SK-N-SH (cell line): ENCODE data around the gene RUFY2. TPM values are rescaled to one million over a fixed set of nuclear protein-coding genes. Genes with fewer than 3 reads are reported as not detected.

ENCODE experiments used
- CTCF ChIA-PET: fragments of 300-600, 350-600 bp; formaldehyde crosslinking; extraction: SDS; loops from one replicate; lab custom pipeline; 2021; lab: Yijun Ruan, JAX
- POLR2A ChIA-PET: fragments of 350-600 bp; sonication (Branson Sonifier 250); formaldehyde crosslinking; extraction: SDS; loops from one replicate; lab custom pipeline; 2020; ENCODE audit warnings: antibody characterized with exemption, inconsistent platforms; lab: Yijun Ruan, JAX
- DNase-seq: peaks from one replicate; pipeline ENCODE4 v3.0.0; 2012
- H2AFZ ChIP-seq: fragments of 200-600 bp; sonication (generic); 2 replicates; pipeline ENCODE4 v1.8.1; 2016; ENCODE audit warnings: antibody characterized with exemption, mild to moderate bottlenecking, low read depth
- H3F3A ChIP-seq: fragments of 200-600 bp; sonication (generic); replicated peaks from 2 replicates; pipeline ENCODE3; 2016; ENCODE audit warnings: antibody characterized with exemption, mild to moderate bottlenecking; ENCODE audit not compliant: insufficient read depth
- H3K27ac ChIP-seq, 2 experiments: fragments of 200-500 bp in 1 of 2; fragments of 200-600 bp in 1 of 2; sonication (Bioruptor generic) in 1 of 2; sonication (generic), shearing (Covaris generic) in 1 of 2; 2 replicates each; pipeline versions ENCODE4 v1.5.1 to v1.6.1; 2014 to 2016; ENCODE audit warnings: low read depth in 2 of 2, inconsistent platforms in 1 of 2, low read length in 1 of 2, mild to moderate bottlenecking in 1 of 2, mixed read lengths in 1 of 2
- H3K27me3 ChIP-seq: fragments of 200-600 bp; sonication (generic), shearing (Covaris generic); 2 replicates; pipeline ENCODE4 v1.6.1; 2016; ENCODE audit warnings: mixed run types; ENCODE audit not compliant: insufficient read depth
- H3K36me3 ChIP-seq, 2 experiments: fragments of 200-500 bp in 1 of 2; fragments of 200-600 bp in 1 of 2; sonication (Bioruptor generic) in 1 of 2; sonication (generic) in 1 of 2; replicated peaks in 1 of 2; 2 replicates each; pipeline versions ENCODE3 to v1.5.1; 2014 to 2016; ENCODE audit warnings: low read length in 1 of 2, mild to moderate bottlenecking in 1 of 2; ENCODE audit not compliant: insufficient read depth in 2 of 2, control insufficient read depth in 1 of 2
- H3K4me1 ChIP-seq, 2 experiments: fragments of 200-500 bp in 1 of 2; fragments of 200-600 bp in 1 of 2; sonication (Bioruptor generic) in 1 of 2; sonication (generic), shearing (Covaris generic) in 1 of 2; 2 replicates each; pipeline versions ENCODE4 v1.5.1 to v1.6.1; 2014 to 2016; ENCODE audit warnings: low read depth in 1 of 2, low read length in 1 of 2, mixed run types in 1 of 2; ENCODE audit not compliant: insufficient read depth in 2 of 2, control insufficient read depth in 1 of 2
- H3K4me2 ChIP-seq: fragments of 200-600 bp; sonication (generic), shearing (Covaris generic); 2 replicates; pipeline ENCODE4 v1.6.1; 2017; ENCODE audit warnings: mixed run types
- H3K4me3 ChIP-seq, 2 experiments: fragments of 200-500 bp in 1 of 2; fragments of 200-600 bp in 1 of 2; sonication (Bioruptor generic) in 1 of 2; sonication (generic), shearing (Covaris generic) in 1 of 2; 2 replicates each; pipeline versions ENCODE4 v1.5.1 to v1.8.1; 2014 to 2016; ENCODE audit warnings: low read depth in 2 of 2, inconsistent platforms in 1 of 2, low read length in 1 of 2, mild to moderate bottlenecking in 1 of 2, mixed read lengths in 1 of 2, moderate library complexity in 1 of 2
- H3K79me2 ChIP-seq: fragments of 200-600 bp; sonication (generic); 2 replicates; pipeline ENCODE4 v1.8.1; 2017; ENCODE audit warnings: mild to moderate bottlenecking; ENCODE audit not compliant: insufficient read depth
- H3K9ac ChIP-seq: fragments of 200-600 bp; sonication (generic); 2 replicates; pipeline ENCODE4 v1.6.1; 2017; ENCODE audit warnings: mixed run types
- H3K9me2 ChIP-seq: fragments of 200-600 bp; sonication (generic); 2 replicates; pipeline ENCODE4 v1.6.1; 2017; ENCODE audit warnings: mixed run types
- H3K9me3 ChIP-seq: fragments of 200-600 bp; sonication (generic); 2 replicates; pipeline ENCODE4 v1.6.1; 2017; ENCODE audit warnings: mixed run types, mild to moderate bottlenecking, moderate library complexity
- H4K20me1 ChIP-seq: fragments of 200-600 bp; sonication (generic); 2 replicates; pipeline ENCODE4 v1.6.1; 2017; ENCODE audit warnings: mild to moderate bottlenecking, mixed run types; ENCODE audit not compliant: insufficient read depth
- FOXJ3 ChIP-seq: sonication (generic); formaldehyde crosslinking; IDR thresholded peaks from 2 replicates; pipeline ENCODE4 v1.5.1; 2020; ENCODE audit warnings: mild to moderate bottlenecking, missing genetic modification reagents
- RCOR1 ChIP-seq: fragments of 150-350 bp; IDR thresholded peaks from 2 replicates; pipeline ENCODE4 v1.6.1; 2017; ENCODE audit warnings: antibody characterized with exemption, low read length
- TCF12 ChIP-seq: IDR thresholded peaks from 2 replicates; pipeline ENCODE4 v1.4.0; 2012
- WGBS: methylation state at CpG from one replicate; pipeline ENCODE4 v1.1.6; 2017; ENCODE audit warnings: low lambda C conversion rate; 5-methylcytosine and 5-hydroxymethylcytosine counted together
- polyA plus RNA-seq, 3 experiments: library from polyadenylated mRNA; depleted of rRNA; stranded (reverse); fragments of >200 nt; gene quantifications; 2 replicates each; pipeline ENCODE4 v1.2.3, GENCODE V29; 2012

RUFY2 gene
- polyA plus RNA-seq, 1 of the 3 experiments (the other 2 are of a cell fraction) = 6.2 TPM

DNA sequence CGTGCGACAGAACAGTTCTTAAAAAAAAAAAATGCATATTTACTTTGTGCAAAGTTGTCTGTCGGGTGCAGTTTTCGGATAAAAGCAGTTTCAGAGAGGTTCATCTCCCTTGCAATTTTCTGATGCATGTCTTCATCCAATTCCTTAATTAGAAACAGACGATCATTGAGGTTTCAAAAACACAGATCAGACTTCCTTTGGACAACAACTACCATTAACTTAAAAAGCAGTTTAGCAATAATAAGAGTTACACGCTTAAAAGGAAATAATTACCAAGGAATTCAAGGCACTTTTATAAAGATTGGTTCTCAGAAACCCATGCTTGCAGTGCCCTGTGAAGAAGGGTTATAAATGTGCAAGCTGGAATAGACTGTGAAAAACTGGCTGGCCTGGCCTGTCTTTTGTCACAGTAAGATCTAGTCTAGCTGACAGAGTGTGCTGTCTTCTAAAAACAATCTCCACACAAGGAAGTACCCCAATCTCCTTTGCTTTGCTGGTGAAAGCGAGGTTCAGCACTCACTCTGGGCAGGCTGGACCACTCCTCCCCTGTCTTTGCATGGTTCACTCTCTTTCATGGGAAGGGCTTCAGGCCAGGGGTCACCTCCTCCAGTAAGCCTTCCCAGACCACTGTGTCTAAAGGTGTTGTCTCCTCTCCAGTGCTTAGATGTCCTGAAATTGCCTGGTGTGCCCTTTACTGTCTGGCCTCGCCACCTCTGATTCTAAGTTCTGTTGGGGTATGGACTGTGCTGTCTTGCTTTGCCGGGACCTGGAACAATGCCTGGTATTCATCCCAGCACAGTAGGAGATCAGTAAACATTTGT lies 110.0 kb downstream of the RUFY2 start:
- DNase-seq = peak; percentile 12
- Histone ChIP-seq H2AFZ (no peak overlapping the region), H3K9me2 (no peaks in the 10 kb centered on the region)

More for the DNA sequence above, 110.0 kb downstream of the RUFY2 start:
- peaks cover 7 to 17% of the 10 kb centered on the region in 2 experiments; a peak in 2 of 4 replicates for H3K4me1 ChIP-seq
- no peak overlapping the region for H3K9ac ChIP-seq
- no peaks in the 10 kb centered on the region for H3K27me3 ChIP-seq
- H3K4me3 ChIP-seq = no peak overlapping the region
- CTCF ChIA-PET = interaction anchor here (1.4 kb wide), 1 partner anchor 85 kb away, joined by 4 read pairs; no protein-coding TSS in a partner anchor
- H3K27ac ChIP-seq = peak overlapping the region in 1 of 2 experiments; percentile 35; a peak in 2 of 4 replicates
- POLR2A ChIA-PET = no interaction called here
- H3K36me3 ChIP-seq = no peaks in the 10 kb centered on the region
- H3K79me2 ChIP-seq = no peaks in the 10 kb centered on the region
- no peak overlapping the region for H3K4me2 ChIP-seq
- WGBS = 64% methylated on average over 9 of the region's 9 CpGs
- TF ChIP-seq TCF12 = peak; percentile 68
- no peak for TF ChIP-seq FOXJ3
- TF ChIP-seq RCOR1 = no peak
- H4K20me1 ChIP-seq = no peaks in the 10 kb centered on the region
- H3F3A ChIP-seq = no peaks in the 10 kb centered on the region
- H3K9me3 ChIP-seq = no peaks in the 10 kb centered on the region

Other genes starting within 250 kb of the RUFY2 start
- gene ATOH7, start 175.2 kb downstream of the RUFY2 start, polyA plus RNA-seq (2012; rRNA removed) = 0.08 and 0.12 TPM in 2 replicates
- 58.4 and 73.0 TPM in 2 replicates for gene HNRNPH3, start 75.2 kb downstream of the RUFY2 start, polyA plus RNA-seq (2012; rRNA removed)
- 0.94 and 1.4 TPM in 2 replicates for gene PBLD, start 74.3 kb downstream of the RUFY2 start, polyA plus RNA-seq (2012; rRNA removed)
- gene DNA2, start 64.7 kb upstream of the RUFY2 start, polyA plus RNA-seq (2012; rRNA removed) = 2.5 and 3.9 TPM in 2 replicates
- gene SLC25A16, start 120.2 kb upstream of the RUFY2 start, polyA plus RNA-seq (2012; rRNA removed) = 5.8 and 8.4 TPM in 2 replicates
- 0.38 and 0.44 TPM in 2 replicates for gene TET1, start 153.1 kb upstream of the RUFY2 start, polyA plus RNA-seq (2012; rRNA removed)